DOHH2 (cell line): ENCODE data around the gene NPR3.

Source experiments
- H3F3A ChIP-seq: fragments of 200-600 bp; sonication (generic), shearing (Covaris generic); 2 replicates; pipeline ENCODE4 v1.6.0; 2016; ENCODE audit warnings: antibody characterized with exemption, mild to moderate bottlenecking; ENCODE audit not compliant: control insufficient read depth, insufficient read depth
- H3K27ac ChIP-seq: fragments of 200-600 bp; sonication (generic); 2 replicates; pipeline ENCODE4 v1.5.1; 2014; ENCODE audit warnings: low read depth, mild to moderate bottlenecking, low read length, moderate library complexity
- H3K27me3 ChIP-seq: fragments of 200-600 bp; sonication (generic); 2 replicates; pipeline ENCODE4 v1.6.1; 2014; ENCODE audit warnings: mild to moderate bottlenecking, low read length, mixed read lengths; ENCODE audit not compliant: control insufficient read depth
- H3K36me3 ChIP-seq: fragments of 200-600 bp; sonication (generic); 2 replicates; pipeline ENCODE4 v1.6.1; 2014; ENCODE audit warnings: mild to moderate bottlenecking, low read length, moderate library complexity, mixed read lengths; ENCODE audit not compliant: control insufficient read depth
- H3K4me1 ChIP-seq: fragments of 200-600 bp; sonication (generic); 2 replicates; pipeline ENCODE4 v1.6.1; 2014; ENCODE audit warnings: mild to moderate bottlenecking, low read length, mixed read lengths; ENCODE audit not compliant: control insufficient read depth
- H3K4me2 ChIP-seq: fragments of 200-600 bp; sonication (generic); 2 replicates; pipeline ENCODE4 v1.6.0; 2014; ENCODE audit warnings: mild to moderate bottlenecking, low read length, moderate library complexity
- H3K4me3 ChIP-seq: fragments of 200-600 bp; sonication (generic); 2 replicates; pipeline ENCODE4 v1.5.1; 2014; ENCODE audit warnings: mild to moderate bottlenecking, low read length, mixed read lengths
- H3K79me2 ChIP-seq: fragments of 200-600 bp; sonication (generic); 2 replicates; pipeline ENCODE4 v1.6.1; 2014; ENCODE audit warnings: mild to moderate bottlenecking, low read length, mixed read lengths; ENCODE audit not compliant: control insufficient read depth
- H3K9me2 ChIP-seq: fragments of 200-600 bp; sonication (generic); replicated peaks from 2 replicates; pipeline ENCODE4 v1.6.1; 2014; ENCODE audit warnings: mild to moderate bottlenecking, low read length, mixed read lengths; ENCODE audit not compliant: control insufficient read depth
- H3K9me3 ChIP-seq: fragments of 200-600 bp; sonication (generic); 2 replicates; pipeline ENCODE4 v1.6.1; 2014; ENCODE audit warnings: antibody characterized with exemption, low read length, mixed read lengths; ENCODE audit not compliant: control insufficient read depth, insufficient read depth
- H4K20me1 ChIP-seq: fragments of 200-600 bp; sonication (generic); 2 replicates; pipeline ENCODE4 v1.6.0; 2014; ENCODE audit warnings: low read depth, mild to moderate bottlenecking, antibody characterized with exemption, low read length, moderate library complexity; ENCODE audit not compliant: control insufficient read depth, insufficient read depth
- EZH2phosphoT487 ChIP-seq: fragments of 200-600 bp; sonication (generic); IDR thresholded peaks from 2 replicates; pipeline ENCODE4 v1.6.1; 2017; ENCODE audit warnings: borderline replicate concordance, mild to moderate bottlenecking, antibody characterized with exemption, low read length, moderate library complexity, mixed read lengths
- TF ChIP-seq, protein P1 (sequence below): fragments of 200-600 bp; sonication (generic); IDR thresholded peaks from one replicate; pipeline ENCODE4 v1.5.1; 2014; ENCODE audit warnings: antibody characterized with exemption, mild to moderate bottlenecking, low read depth, low read length; ENCODE audit not compliant: poor library complexity, severe bottlenecking

NPR3 gene

DNA sequence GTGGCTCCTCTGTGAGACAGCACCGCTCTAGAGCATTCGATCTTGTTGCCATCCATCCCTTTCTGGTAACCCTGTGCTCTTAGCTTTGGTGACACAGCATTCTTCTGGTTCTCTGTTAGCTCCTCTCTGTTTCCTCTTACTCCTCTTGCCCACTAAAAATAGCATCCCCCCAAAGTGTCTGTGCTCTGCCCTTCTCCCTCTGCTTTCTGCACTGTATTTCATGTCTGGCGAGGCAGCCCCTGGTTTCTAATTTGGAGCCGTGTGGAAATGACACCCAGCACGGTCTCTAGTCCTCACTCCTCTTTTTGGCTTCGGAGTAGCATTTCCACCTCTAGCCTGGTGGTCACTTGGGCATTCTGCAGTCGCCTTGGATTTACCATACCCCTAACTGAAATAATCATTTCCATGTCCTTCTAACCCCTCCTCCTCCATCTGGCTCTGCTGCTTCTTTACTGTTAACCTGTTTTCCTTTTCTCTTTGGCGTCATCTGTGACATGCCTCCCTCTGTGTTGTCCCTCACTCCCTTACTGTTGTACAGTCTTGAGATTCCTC lies 23.8 kb downstream of the NPR3 start:
- no peak overlapping the region for H3K27ac ChIP-seq
- no peaks in the 10 kb centered on the region for H3K9me2 ChIP-seq
- H3K9me3 ChIP-seq, result no peaks in the 10 kb centered on the region
- H4K20me1 ChIP-seq, result no peaks in the 10 kb centered on the region
- H3F3A ChIP-seq, result no peaks in the 10 kb centered on the region
- no peak overlapping the region for H3K4me2 ChIP-seq
- H3K36me3 ChIP-seq, result no peaks in the 10 kb centered on the region
- TF ChIP-seq EZH2phosphoT487, result no peak
- TF ChIP-seq, protein P1, sequence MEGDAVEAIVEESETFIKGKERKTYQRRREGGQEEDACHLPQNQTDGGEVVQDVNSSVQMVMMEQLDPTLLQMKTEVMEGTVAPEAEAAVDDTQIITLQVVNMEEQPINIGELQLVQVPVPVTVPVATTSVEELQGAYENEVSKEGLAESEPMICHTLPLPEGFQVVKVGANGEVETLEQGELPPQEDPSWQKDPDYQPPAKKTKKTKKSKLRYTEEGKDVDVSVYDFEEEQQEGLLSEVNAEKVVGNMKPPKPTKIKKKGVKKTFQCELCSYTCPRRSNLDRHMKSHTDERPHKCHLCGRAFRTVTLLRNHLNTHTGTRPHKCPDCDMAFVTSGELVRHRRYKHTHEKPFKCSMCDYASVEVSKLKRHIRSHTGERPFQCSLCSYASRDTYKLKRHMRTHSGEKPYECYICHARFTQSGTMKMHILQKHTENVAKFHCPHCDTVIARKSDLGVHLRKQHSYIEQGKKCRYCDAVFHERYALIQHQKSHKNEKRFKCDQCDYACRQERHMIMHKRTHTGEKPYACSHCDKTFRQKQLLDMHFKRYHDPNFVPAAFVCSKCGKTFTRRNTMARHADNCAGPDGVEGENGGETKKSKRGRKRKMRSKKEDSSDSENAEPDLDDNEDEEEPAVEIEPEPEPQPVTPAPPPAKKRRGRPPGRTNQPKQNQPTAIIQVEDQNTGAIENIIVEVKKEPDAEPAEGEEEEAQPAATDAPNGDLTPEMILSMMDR, result no peak
- H3K4me3 ChIP-seq, result no peak overlapping the region
- no peaks in the 10 kb centered on the region for H3K4me1 ChIP-seq
- no peaks in the 10 kb centered on the region for H3K79me2 ChIP-seq
- no peaks in the 10 kb centered on the region for H3K27me3 ChIP-seq

- H3K27ac ChIP-seq, result no peak overlapping the region
- H3K4me3 ChIP-seq, result no peak overlapping the region
- H3K9me3 ChIP-seq, result no peaks in the 10 kb centered on the region
- no peaks in the 10 kb centered on the region for H3K27me3 ChIP-seq
- H3F3A ChIP-seq, result no peaks in the 10 kb centered on the region
- TF ChIP-seq, protein P1, result no peak
- no peak for TF ChIP-seq EZH2phosphoT487
- no peaks in the 10 kb centered on the region for H3K36me3 ChIP-seq
- no peaks in the 10 kb centered on the region for H3K9me2 ChIP-seq
- no peaks in the 10 kb centered on the region for H3K4me1 ChIP-seq
- no peaks in the 10 kb centered on the region for H3K79me2 ChIP-seq
- H4K20me1 ChIP-seq, result no peaks in the 10 kb centered on the region
- H3K4me2 ChIP-seq, result no peak overlapping the region
These were observed 24.4 kb downstream of the NPR3 start for GRCh38 chr5:32735512-32735911.

- H3K36me3 ChIP-seq, result no peaks in the 10 kb centered on the region
- no peak overlapping the region for H3K4me3 ChIP-seq
- no peaks in the 10 kb centered on the region for H3F3A ChIP-seq
- H3K79me2 ChIP-seq, result no peaks in the 10 kb centered on the region
- H3K4me1 ChIP-seq, result no peaks in the 10 kb centered on the region
- no peaks in the 10 kb centered on the region for H3K9me3 ChIP-seq
- no peak overlapping the region for H3K27ac ChIP-seq
- H3K9me2 ChIP-seq, result no peaks in the 10 kb centered on the region
- H3K27me3 ChIP-seq, result no peaks in the 10 kb centered on the region
- no peaks in the 10 kb centered on the region for H4K20me1 ChIP-seq
- TF ChIP-seq, protein P1, result no peak
- TF ChIP-seq EZH2phosphoT487, result no peak
- no peak overlapping the region for H3K4me2 ChIP-seq
These were observed 25.7 kb downstream of the NPR3 start for GRCh38 chr5:32736842-32737241.

- TF ChIP-seq EZH2phosphoT487, result no peak
- TF ChIP-seq, protein P1, result no peak
- H3F3A ChIP-seq, result no peaks in the 10 kb centered on the region
- no peaks in the 10 kb centered on the region for H3K27me3 ChIP-seq
- H3K4me2 ChIP-seq, result no peak overlapping the region
- no peaks in the 10 kb centered on the region for H3K9me2 ChIP-seq
- H3K27ac ChIP-seq, result no peak overlapping the region
- H3K79me2 ChIP-seq, result no peaks in the 10 kb centered on the region
- H3K36me3 ChIP-seq, result no peaks in the 10 kb centered on the region
- H3K9me3 ChIP-seq, result no peaks in the 10 kb centered on the region
- no peak overlapping the region for H3K4me3 ChIP-seq
- H3K4me1 ChIP-seq, result no peaks in the 10 kb centered on the region
- H4K20me1 ChIP-seq, result no peaks in the 10 kb centered on the region
These were observed 29.5 kb downstream of the NPR3 start for GRCh38 chr5:32740651-32741050.
